ENCODE measurements around the gene RER1. TPM values are rescaled to one million over a fixed set of nuclear protein-coding genes. Genes with fewer than 3 reads are reported as not detected.

RER1 gene
- polyA plus RNA-seq, 1 donor from 2014 or later: 58.7 TPM

GRCh38 chr1:2394761-2395160 is 3.1 kb downstream of the RER1 start:
- H3K4me2 ChIP-seq (ENCODE audit: low read length): no peak overlapping the region

DNA sequence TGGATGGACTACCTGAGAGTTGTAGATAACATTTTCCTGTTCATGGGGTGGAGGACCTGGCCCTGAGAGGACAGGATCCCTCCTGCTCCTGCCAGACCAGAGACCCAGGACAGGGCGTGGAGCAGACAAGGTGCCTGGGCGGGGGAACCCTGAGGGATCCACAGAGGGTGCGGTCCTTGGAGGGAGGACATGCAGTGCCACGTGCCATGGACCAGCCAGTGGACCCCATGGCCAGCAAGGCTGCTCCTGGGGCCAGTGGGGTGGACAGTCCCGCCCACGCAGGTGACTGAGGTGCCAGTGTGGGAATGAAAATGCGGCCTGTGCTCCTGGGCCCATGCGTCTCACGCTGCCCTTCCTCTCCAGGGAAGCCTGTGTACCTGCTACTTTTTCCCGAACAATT is 3.6 kb downstream of the RER1 start:
- Histone ChIP-seq H3K9me3 (ENCODE audit: low read length) (no peaks in the 10 kb centered on the region), H3K9ac (ENCODE audit: low read length) (no peak overlapping the region), H3F3A (ENCODE audit: insufficient read depth, low read length, poor library complexity, severe bottlenecking) (no peaks in the 10 kb centered on the region), H3K36me3 (ENCODE audit: insufficient read depth, low read length) (no peaks in the 10 kb centered on the region), H2AFZ (ENCODE audit: low read depth, low read length) (no peak overlapping the region), H3K4me2 (ENCODE audit: low read length) (no peak overlapping the region), H3K9me2 (ENCODE audit: insufficient read depth, low read length) (no peaks in the 10 kb centered on the region), H4K20me1 (ENCODE audit: insufficient read depth) (no peaks in the 10 kb centered on the region), H3K79me2 (replicated peaks; ENCODE audit: insufficient read depth, low read length) (peaks cover 31% of the 10 kb centered on the region), H3K27me3 (ENCODE audit: insufficient read depth, low read depth, low read length) (no peaks in the 10 kb centered on the region), H3K4me3 (ENCODE audit: low read length) (no peak overlapping the region), H3K27ac (ENCODE audit: low read length) (no peak overlapping the region)
- no peak for TF ChIP-seq RAD21 (conservative IDR thresholded peaks at IDR 0.05)
- no peak for TF ChIP-seq MXI1 (conservative IDR thresholded peaks at IDR 0.05; ENCODE audit: poor library complexity, severe bottlenecking)
- TF ChIP-seq, protein P1, sequence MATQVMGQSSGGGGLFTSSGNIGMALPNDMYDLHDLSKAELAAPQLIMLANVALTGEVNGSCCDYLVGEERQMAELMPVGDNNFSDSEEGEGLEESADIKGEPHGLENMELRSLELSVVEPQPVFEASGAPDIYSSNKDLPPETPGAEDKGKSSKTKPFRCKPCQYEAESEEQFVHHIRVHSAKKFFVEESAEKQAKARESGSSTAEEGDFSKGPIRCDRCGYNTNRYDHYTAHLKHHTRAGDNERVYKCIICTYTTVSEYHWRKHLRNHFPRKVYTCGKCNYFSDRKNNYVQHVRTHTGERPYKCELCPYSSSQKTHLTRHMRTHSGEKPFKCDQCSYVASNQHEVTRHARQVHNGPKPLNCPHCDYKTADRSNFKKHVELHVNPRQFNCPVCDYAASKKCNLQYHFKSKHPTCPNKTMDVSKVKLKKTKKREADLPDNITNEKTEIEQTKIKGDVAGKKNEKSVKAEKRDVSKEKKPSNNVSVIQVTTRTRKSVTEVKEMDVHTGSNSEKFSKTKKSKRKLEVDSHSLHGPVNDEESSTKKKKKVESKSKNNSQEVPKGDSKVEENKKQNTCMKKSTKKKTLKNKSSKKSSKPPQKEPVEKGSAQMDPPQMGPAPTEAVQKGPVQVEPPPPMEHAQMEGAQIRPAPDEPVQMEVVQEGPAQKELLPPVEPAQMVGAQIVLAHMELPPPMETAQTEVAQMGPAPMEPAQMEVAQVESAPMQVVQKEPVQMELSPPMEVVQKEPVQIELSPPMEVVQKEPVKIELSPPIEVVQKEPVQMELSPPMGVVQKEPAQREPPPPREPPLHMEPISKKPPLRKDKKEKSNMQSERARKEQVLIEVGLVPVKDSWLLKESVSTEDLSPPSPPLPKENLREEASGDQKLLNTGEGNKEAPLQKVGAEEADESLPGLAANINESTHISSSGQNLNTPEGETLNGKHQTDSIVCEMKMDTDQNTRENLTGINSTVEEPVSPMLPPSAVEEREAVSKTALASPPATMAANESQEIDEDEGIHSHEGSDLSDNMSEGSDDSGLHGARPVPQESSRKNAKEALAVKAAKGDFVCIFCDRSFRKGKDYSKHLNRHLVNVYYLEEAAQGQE (IDR thresholded peaks at IDR 0.05; ENCODE audit: borderline replicate concordance): no peak

More at GRCh38 chr1:2394761-2395160, 3.1 kb downstream of the RER1 start:
- no peaks in the 10 kb centered on the region for H3F3A ChIP-seq (ENCODE audit: insufficient read depth, low read length, poor library complexity, severe bottlenecking)
- TF ChIP-seq CTCF (IDR thresholded peaks at IDR 0.05; ENCODE audit: poor library complexity, severe bottlenecking) (no peak), RAD21 (conservative IDR thresholded peaks at IDR 0.05) (no peak), MXI1 (conservative IDR thresholded peaks at IDR 0.05; ENCODE audit: poor library complexity, severe bottlenecking) (no peak), EP300 (conservative IDR thresholded peaks at IDR 0.05; ENCODE audit: poor library complexity, severe bottlenecking) (no peak), SMC3 (conservative IDR thresholded peaks at IDR 0.05; ENCODE audit: poor library complexity) (no peak), EZH2 (IDR thresholded peaks at IDR 0.05; ENCODE audit: borderline replicate concordance, insufficient read depth, low read length, poor library complexity, severe bottlenecking) (no peak), TAF1 (IDR thresholded peaks at IDR 0.05; ENCODE audit: low read depth) (no peak), POLR2AphosphoS5 (IDR thresholded peaks at IDR 0.05) (no peak)
- TF ChIP-seq, protein P1 (IDR thresholded peaks at IDR 0.05; ENCODE audit: borderline replicate concordance): no peak
- H3K36me3 ChIP-seq (ENCODE audit: insufficient read depth, low read length): no peaks in the 10 kb centered on the region
- H4K20me1 ChIP-seq (ENCODE audit: insufficient read depth): no peaks in the 10 kb centered on the region
- no peaks in the 10 kb centered on the region for H3K9me2 ChIP-seq (ENCODE audit: insufficient read depth, low read length)
- H3K79me2 ChIP-seq (replicated peaks; ENCODE audit: insufficient read depth, low read length): peaks cover 34% of the 10 kb centered on the region
- no peak overlapping the region for H2AFZ ChIP-seq (ENCODE audit: low read depth, low read length)
- no peak overlapping the region for H3K4me3 ChIP-seq (ENCODE audit: low read length)
- H3K9ac ChIP-seq (ENCODE audit: low read length): no peak overlapping the region
- H3K27ac ChIP-seq (ENCODE audit: low read length): no peak overlapping the region
- H3K9me3 ChIP-seq (ENCODE audit: low read length): no peaks in the 10 kb centered on the region
- H3K27me3 ChIP-seq (ENCODE audit: insufficient read depth, low read depth, low read length): no peaks in the 10 kb centered on the region
